ENCODE measurements around the gene MCFD2. TPM values are rescaled to one million over a fixed set of nuclear protein-coding genes. Genes with fewer than 3 reads are reported as not detected.

The MCFD2 gene
- total RNA-seq, 1 experiment from 2014 or later: 108 TPM

GRCh38 chr2:46855805-46856204 is 59.8 kb downstream of the MCFD2 start:
- TF ChIP-seq, protein P1, sequence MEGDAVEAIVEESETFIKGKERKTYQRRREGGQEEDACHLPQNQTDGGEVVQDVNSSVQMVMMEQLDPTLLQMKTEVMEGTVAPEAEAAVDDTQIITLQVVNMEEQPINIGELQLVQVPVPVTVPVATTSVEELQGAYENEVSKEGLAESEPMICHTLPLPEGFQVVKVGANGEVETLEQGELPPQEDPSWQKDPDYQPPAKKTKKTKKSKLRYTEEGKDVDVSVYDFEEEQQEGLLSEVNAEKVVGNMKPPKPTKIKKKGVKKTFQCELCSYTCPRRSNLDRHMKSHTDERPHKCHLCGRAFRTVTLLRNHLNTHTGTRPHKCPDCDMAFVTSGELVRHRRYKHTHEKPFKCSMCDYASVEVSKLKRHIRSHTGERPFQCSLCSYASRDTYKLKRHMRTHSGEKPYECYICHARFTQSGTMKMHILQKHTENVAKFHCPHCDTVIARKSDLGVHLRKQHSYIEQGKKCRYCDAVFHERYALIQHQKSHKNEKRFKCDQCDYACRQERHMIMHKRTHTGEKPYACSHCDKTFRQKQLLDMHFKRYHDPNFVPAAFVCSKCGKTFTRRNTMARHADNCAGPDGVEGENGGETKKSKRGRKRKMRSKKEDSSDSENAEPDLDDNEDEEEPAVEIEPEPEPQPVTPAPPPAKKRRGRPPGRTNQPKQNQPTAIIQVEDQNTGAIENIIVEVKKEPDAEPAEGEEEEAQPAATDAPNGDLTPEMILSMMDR (IDR thresholded peaks at IDR 0.05; ENCODE audit: unreplicated experiment): no peak
- CTCF ChIA-PET: interaction anchor here (0.7 to 1.1 kb wide), 4 partner anchors 15 to 56 kb away, joined by 3 to 5 read pairs (median 4); no protein-coding TSS in a partner anchor
- Mint-ChIP-seq H3K27ac (ENCODE audit: unreplicated experiment) (peak overlapping the region; percentile 45), H3K27me3 (ENCODE audit: unreplicated experiment) (peaks cover 2% of the 10 kb centered on the region), H3K4me3 (ENCODE audit: low read depth, unreplicated experiment) (no peak overlapping the region), H3K36me3 (ENCODE audit: insufficient read depth, unreplicated experiment) (peaks cover 3% of the 10 kb centered on the region), H3K9me3 (ENCODE audit: low read depth, unreplicated experiment) (no peaks in the 10 kb centered on the region), H3K4me1 (ENCODE audit: low read depth, unreplicated experiment) (peaks cover 28% of the 10 kb centered on the region)
- intact Hi-C loops (cut with micrococcal nuclease; ENCODE audit: unreplicated experiment): no loop called here
- no TSS peak for BruUV-seq (replicated peaks)
- DNase-seq: no peak

GRCh38 chr2:46854260-46854659 is 61.3 kb downstream of the MCFD2 start:
- no peak for DNase-seq
- Mint-ChIP-seq H3K9me3 (ENCODE audit: low read depth, unreplicated experiment) (no peaks in the 10 kb centered on the region), H3K4me3 (ENCODE audit: low read depth, unreplicated experiment) (no peak overlapping the region), H3K4me1 (ENCODE audit: low read depth, unreplicated experiment) (peaks cover 42% of the 10 kb centered on the region), H3K27me3 (ENCODE audit: unreplicated experiment) (no peaks in the 10 kb centered on the region), H3K27ac (ENCODE audit: unreplicated experiment) (no peak overlapping the region), H3K36me3 (ENCODE audit: insufficient read depth, unreplicated experiment) (peaks cover 5% of the 10 kb centered on the region)
- no TSS peak for BruUV-seq (replicated peaks)
- CTCF ChIA-PET: no interaction called here
- intact Hi-C loops (cut with micrococcal nuclease; ENCODE audit: unreplicated experiment): no loop called here
- TF ChIP-seq, protein P1 (IDR thresholded peaks at IDR 0.05; ENCODE audit: unreplicated experiment): no peak

DNA sequence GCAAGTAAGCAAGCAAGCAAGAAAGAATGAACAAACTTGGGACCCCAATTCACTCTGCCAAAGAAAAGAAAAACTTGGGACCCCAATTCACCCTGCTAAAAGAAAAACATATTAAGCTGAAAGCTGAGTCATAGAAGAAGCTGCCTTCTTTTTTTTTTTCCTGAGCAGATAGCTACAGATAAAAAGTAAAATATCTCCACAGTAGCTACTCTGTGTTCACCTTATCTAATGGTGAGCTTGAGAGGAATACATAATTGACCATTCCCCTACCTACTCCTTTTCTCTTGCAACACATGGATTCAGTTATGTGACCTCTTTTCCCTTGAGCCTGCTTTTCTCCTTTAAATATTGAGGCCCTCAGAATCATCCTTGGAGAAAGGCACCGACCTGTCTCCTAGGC is 63.0 kb downstream of the MCFD2 start:
- no peak overlapping the region for H3K27ac Mint-ChIP-seq (ENCODE audit: unreplicated experiment)

DNA sequence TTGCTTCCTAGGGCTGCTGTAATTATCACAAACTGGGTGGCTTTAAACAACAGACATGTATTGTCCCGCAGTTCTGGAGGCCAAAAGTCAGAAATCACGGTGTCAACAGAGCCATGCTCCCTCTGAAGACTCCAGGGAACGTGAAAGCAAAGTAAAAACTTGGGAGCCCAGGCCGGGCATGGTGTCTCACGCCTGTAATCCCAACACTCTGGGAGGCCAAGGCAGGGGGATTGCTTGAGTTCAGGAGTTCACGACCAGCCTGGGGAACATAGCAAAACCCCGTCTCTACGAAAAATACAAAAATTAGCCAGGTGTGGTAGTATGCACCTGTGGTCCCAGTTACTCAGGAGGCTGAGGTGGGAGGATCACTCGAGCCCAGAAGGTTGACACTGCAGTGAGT is 63.5 kb downstream of the MCFD2 start:
- Mint-ChIP-seq H3K4me3 (ENCODE audit: low read depth, unreplicated experiment) (no peak overlapping the region), H3K4me1 (ENCODE audit: low read depth, unreplicated experiment) (peaks cover 58% of the 10 kb centered on the region), H3K27me3 (ENCODE audit: unreplicated experiment) (no peaks in the 10 kb centered on the region), H3K9me3 (ENCODE audit: low read depth, unreplicated experiment) (no peaks in the 10 kb centered on the region), H3K27ac (ENCODE audit: unreplicated experiment) (no peak overlapping the region), H3K36me3 (ENCODE audit: insufficient read depth, unreplicated experiment) (peaks cover 8% of the 10 kb centered on the region)
- no peak for DNase-seq
- CTCF ChIA-PET: interaction anchor here (0.7 to 0.9 kb wide), 2 partner anchors 22 to 178 kb away, joined by 5 read pairs; no protein-coding TSS in a partner anchor
- BruUV-seq (replicated peaks): no TSS peak
- intact Hi-C loops (cut with micrococcal nuclease; ENCODE audit: unreplicated experiment): no loop called here
- TF ChIP-seq, protein P1 (IDR thresholded peaks at IDR 0.05; ENCODE audit: unreplicated experiment): no peak

More for the DNA sequence above, 63.0 kb downstream of the MCFD2 start:
- BruUV-seq (replicated peaks): no TSS peak
- Mint-ChIP-seq H3K4me1 (ENCODE audit: low read depth, unreplicated experiment) (peaks cover 53% of the 10 kb centered on the region), H3K27me3 (ENCODE audit: unreplicated experiment) (no peaks in the 10 kb centered on the region), H3K9me3 (ENCODE audit: low read depth, unreplicated experiment) (no peaks in the 10 kb centered on the region), H3K4me3 (ENCODE audit: low read depth, unreplicated experiment) (no peak overlapping the region), H3K36me3 (ENCODE audit: insufficient read depth, unreplicated experiment) (peaks cover 8% of the 10 kb centered on the region)
- CTCF ChIA-PET: interaction anchor here (0.7 to 0.9 kb wide), 2 partner anchors 21 to 178 kb away, joined by 5 read pairs; no protein-coding TSS in a partner anchor
- DNase-seq: no peak
- TF ChIP-seq, protein P1 (IDR thresholded peaks at IDR 0.05; ENCODE audit: unreplicated experiment): no peak
- intact Hi-C loops (cut with micrococcal nuclease; ENCODE audit: unreplicated experiment): no loop called here

Other genes with a start within 250 kb of the MCFD2 start
- gene SOCS5, start 216.5 kb downstream of the MCFD2 start, total RNA-seq (2022): 15.0 and 15.3 TPM in 2 replicates
- gene TTC7A, start 25.4 kb upstream of the MCFD2 start, total RNA-seq (2022): 26.2 and 28.4 TPM in 2 replicates
- gene STPG4, start 239.5 kb upstream of the MCFD2 start, total RNA-seq (2022): 12.7 and 14.4 TPM in 2 replicates

Measured in Calu3 (cell line).